Astrocyte (in vitro differentiated cells and primary cell): Measurements from ENCODE around the gene COX8A. TPM values are rescaled to one million over a fixed set of nuclear protein-coding genes. Genes with fewer than 3 reads are reported as not detected.

ENCODE experiments used
- DNase-seq: peaks from one replicate; pipeline ENCODE4 v3.0.0-alpha.2; 2010; ENCODE audit warnings: low read depth
- FAIRE-seq: peaks from 2 replicates; lab custom pipeline; 2011; peaks lifted over from hg19 to GRCh38; lab: Jason Lieb, UNC
- H2AFZ ChIP-seq: 2 replicates; pipeline ENCODE4 v1.6.0; 2012; ENCODE audit warnings: low read depth, low read length, inconsistent platforms
- H3K27ac ChIP-seq: 2 replicates; pipeline ENCODE4 v1.5.1; 2011; ENCODE audit warnings: low read depth, low read length, inconsistent platforms
- H3K27me3 ChIP-seq: 2 replicates; pipeline ENCODE4 v1.6.0; 2011; ENCODE audit warnings: low read length, inconsistent platforms; ENCODE audit not compliant: insufficient read depth
- H3K36me3 ChIP-seq: 2 replicates; pipeline ENCODE4 v1.5.1; 2011; ENCODE audit warnings: low read length, inconsistent platforms; ENCODE audit not compliant: insufficient read depth
- H3K4me1 ChIP-seq: 2 replicates; pipeline ENCODE4 v1.5.1; 2011; ENCODE audit warnings: low read length, inconsistent platforms; ENCODE audit not compliant: insufficient read depth
- H3K4me2 ChIP-seq: 2 replicates; pipeline ENCODE4 v1.6.0; 2012; ENCODE audit warnings: low read length, inconsistent platforms
- H3K4me3 ChIP-seq: 2 replicates; pipeline ENCODE4 v1.5.1; 2011; ENCODE audit warnings: low read depth, mild to moderate bottlenecking, low read length, inconsistent platforms; ENCODE audit not compliant: insufficient read depth
- H3K79me2 ChIP-seq: 2 replicates; pipeline ENCODE4 v1.6.0; 2012; ENCODE audit warnings: mild to moderate bottlenecking, low read length, inconsistent platforms; ENCODE audit not compliant: insufficient read depth
- H3K9ac ChIP-seq: 2 replicates; pipeline ENCODE4 v1.6.0; 2012; ENCODE audit warnings: mild to moderate bottlenecking, low read length, inconsistent platforms
- H3K9me3 ChIP-seq: 2 replicates; pipeline ENCODE4 v1.5.1; 2012; ENCODE audit warnings: low read depth, mild to moderate bottlenecking, low read length, inconsistent platforms; ENCODE audit not compliant: insufficient read depth
- H4K20me1 ChIP-seq: 2 replicates; pipeline ENCODE4 v1.6.0; 2012; ENCODE audit warnings: low read length, inconsistent platforms; ENCODE audit not compliant: insufficient read depth
- H3K27ac Mint-ChIP-seq: one replicate; pipeline ENCODE4 v1.8.0; 2021; ENCODE audit warnings: mild to moderate bottlenecking, mixed read lengths; ENCODE audit not compliant: unreplicated experiment
- H3K27me3 Mint-ChIP-seq: one replicate; pipeline ENCODE4 v1.8.0; 2021; ENCODE audit warnings: low read depth, mixed read lengths; ENCODE audit not compliant: unreplicated experiment
- H3K36me3 Mint-ChIP-seq: one replicate; pipeline ENCODE4 v1.8.0; 2021; ENCODE audit warnings: low read depth, mixed read lengths; ENCODE audit not compliant: unreplicated experiment
- H3K4me1 Mint-ChIP-seq: one replicate; pipeline ENCODE4 v1.8.0; 2021; ENCODE audit warnings: low read depth, mixed read lengths; ENCODE audit not compliant: unreplicated experiment
- H3K4me3 Mint-ChIP-seq: one replicate; pipeline ENCODE4 v1.8.0; 2021; ENCODE audit warnings: mild to moderate bottlenecking, moderate library complexity, mixed read lengths; ENCODE audit not compliant: unreplicated experiment
- H3K9me3 Mint-ChIP-seq: one replicate; pipeline ENCODE4 v1.8.0; 2021; ENCODE audit warnings: mild to moderate bottlenecking, mixed read lengths; ENCODE audit not compliant: unreplicated experiment
- EZH2 ChIP-seq: IDR thresholded peaks from 2 replicates; pipeline ENCODE4 v1.6.1; 2012; ENCODE audit warnings: mild to moderate bottlenecking, low read length, inconsistent platforms; ENCODE audit not compliant: insufficient read depth
- total RNA-seq: library from RNA; stranded (reverse); gene quantifications from 2 replicates; pipeline ENCODE4 v1.2.1, GENCODE V29; 2021
- TF ChIP-seq, protein P1 (sequence below): IDR thresholded peaks from 2 replicates; pipeline ENCODE4 v1.5.1; 2011; ENCODE audit warnings: low read depth, mild to moderate bottlenecking, inconsistent platforms, low read length, moderate library complexity; ENCODE audit not compliant: insufficient read depth

Gene COX8A
- total RNA-seq, 1 donor from 2014 or later: 274 TPM

DNA sequence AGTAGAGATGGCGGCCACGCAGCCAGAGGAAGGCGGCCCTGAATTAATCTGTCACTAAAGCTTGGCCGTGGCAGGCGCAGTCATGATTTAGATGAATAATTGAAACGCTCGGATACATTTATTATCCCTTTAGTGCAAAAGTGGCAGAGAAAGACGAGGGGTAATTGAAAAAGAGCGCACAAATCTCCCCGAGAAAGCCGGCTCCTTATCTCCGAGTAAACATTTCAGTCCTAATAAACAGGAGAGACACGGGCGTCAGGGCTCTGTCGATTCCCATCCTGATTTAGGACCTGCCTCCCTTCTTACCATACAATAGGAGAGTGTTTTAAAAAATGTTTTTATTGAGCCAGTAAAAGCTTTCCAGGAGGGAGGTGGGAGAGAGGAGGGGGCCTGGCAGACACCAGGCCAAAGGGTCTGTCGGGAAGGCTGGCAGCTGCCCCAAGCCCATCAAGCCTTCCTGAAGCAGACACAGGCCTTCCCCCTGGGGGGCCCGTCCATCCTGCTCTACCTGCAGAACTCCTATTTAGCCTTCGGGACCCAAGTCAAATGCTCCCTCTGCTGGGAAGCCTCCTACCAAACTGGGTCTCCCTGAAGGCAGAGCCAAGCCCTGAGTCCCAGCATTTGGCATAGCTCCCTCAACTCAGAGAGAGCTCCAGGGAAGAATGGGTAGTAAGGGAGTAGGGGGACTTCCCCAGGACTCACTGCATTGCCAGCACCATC, 34.7 kb downstream of the COX8A start:
- Histone ChIP-seq H3K4me1 (peaks cover 13% of the 10 kb centered on the region), H3K27me3 (no peaks in the 10 kb centered on the region), H4K20me1 (peaks cover 6% of the 10 kb centered on the region), H3K4me3 (no peak overlapping the region), H3K79me2 (no peaks in the 10 kb centered on the region), H3K4me2 (no peak overlapping the region), H3K9ac (no peak overlapping the region), H3K27ac (no peak overlapping the region), H3K9me3 (no peaks in the 10 kb centered on the region), H2AFZ (no peak overlapping the region), H3K36me3 (no peaks in the 10 kb centered on the region)
- peaks cover 54% of the 10 kb centered on the region for H3K27me3 Mint-ChIP-seq
- DNase-seq: no peak
- no peak for FAIRE-seq
- H3K4me1 Mint-ChIP-seq: peaks cover 5% of the 10 kb centered on the region
- peaks cover 3% of the 10 kb centered on the region for H3K36me3 Mint-ChIP-seq
- no peak overlapping the region for H3K4me3 Mint-ChIP-seq
- TF ChIP-seq, protein P1, sequence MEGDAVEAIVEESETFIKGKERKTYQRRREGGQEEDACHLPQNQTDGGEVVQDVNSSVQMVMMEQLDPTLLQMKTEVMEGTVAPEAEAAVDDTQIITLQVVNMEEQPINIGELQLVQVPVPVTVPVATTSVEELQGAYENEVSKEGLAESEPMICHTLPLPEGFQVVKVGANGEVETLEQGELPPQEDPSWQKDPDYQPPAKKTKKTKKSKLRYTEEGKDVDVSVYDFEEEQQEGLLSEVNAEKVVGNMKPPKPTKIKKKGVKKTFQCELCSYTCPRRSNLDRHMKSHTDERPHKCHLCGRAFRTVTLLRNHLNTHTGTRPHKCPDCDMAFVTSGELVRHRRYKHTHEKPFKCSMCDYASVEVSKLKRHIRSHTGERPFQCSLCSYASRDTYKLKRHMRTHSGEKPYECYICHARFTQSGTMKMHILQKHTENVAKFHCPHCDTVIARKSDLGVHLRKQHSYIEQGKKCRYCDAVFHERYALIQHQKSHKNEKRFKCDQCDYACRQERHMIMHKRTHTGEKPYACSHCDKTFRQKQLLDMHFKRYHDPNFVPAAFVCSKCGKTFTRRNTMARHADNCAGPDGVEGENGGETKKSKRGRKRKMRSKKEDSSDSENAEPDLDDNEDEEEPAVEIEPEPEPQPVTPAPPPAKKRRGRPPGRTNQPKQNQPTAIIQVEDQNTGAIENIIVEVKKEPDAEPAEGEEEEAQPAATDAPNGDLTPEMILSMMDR: no peak
- TF ChIP-seq EZH2: no peak
- peaks cover 2% of the 10 kb centered on the region for H3K9me3 Mint-ChIP-seq
- H3K27ac Mint-ChIP-seq: no peak overlapping the region

DNA sequence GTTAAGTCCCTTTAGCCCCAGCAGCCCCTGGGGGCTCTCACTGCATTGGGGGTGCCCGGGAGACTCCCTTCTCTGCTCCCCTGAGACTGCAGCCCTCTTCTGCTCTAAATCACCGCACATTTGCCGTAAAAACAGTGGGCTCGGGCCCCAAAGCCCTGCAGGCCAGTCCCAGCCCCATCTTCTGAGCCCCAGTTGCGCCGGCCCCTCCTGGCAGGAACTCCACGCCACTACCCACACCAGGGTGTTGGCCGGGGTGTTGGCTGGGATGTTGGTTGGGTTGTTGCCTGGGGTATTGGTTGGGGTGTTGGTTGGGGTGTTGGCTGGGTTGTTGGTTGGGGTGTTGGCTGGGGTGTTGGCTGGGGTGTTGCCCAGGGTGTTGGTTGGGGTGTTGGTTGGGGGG, 35.3 kb downstream of the COX8A start:
- Mint-ChIP-seq H3K9me3 (peaks cover 2% of the 10 kb centered on the region), H3K4me3 (no peak overlapping the region), H3K4me1 (peaks cover 5% of the 10 kb centered on the region), H3K27me3 (peaks cover 54% of the 10 kb centered on the region), H3K36me3 (peaks cover 3% of the 10 kb centered on the region), H3K27ac (no peak overlapping the region)
- peaks cover under 1% of the 10 kb centered on the region for H3K27me3 ChIP-seq
- no peaks in the 10 kb centered on the region for H3K79me2 ChIP-seq
- peaks cover under 1% of the 10 kb centered on the region for H4K20me1 ChIP-seq
- H3K36me3 ChIP-seq: no peaks in the 10 kb centered on the region
- H3K9me3 ChIP-seq: no peaks in the 10 kb centered on the region
- H3K4me2 ChIP-seq: no peak overlapping the region
- H3K27ac ChIP-seq: no peak overlapping the region
- H3K4me3 ChIP-seq: no peak overlapping the region
- H2AFZ ChIP-seq: no peak overlapping the region
- no peak for TF ChIP-seq EZH2
- TF ChIP-seq, protein P1: no peak
- FAIRE-seq (no peak), DNase-seq (no peak)
- peaks cover 13% of the 10 kb centered on the region for H3K4me1 ChIP-seq
- no peak overlapping the region for H3K9ac ChIP-seq

DNA sequence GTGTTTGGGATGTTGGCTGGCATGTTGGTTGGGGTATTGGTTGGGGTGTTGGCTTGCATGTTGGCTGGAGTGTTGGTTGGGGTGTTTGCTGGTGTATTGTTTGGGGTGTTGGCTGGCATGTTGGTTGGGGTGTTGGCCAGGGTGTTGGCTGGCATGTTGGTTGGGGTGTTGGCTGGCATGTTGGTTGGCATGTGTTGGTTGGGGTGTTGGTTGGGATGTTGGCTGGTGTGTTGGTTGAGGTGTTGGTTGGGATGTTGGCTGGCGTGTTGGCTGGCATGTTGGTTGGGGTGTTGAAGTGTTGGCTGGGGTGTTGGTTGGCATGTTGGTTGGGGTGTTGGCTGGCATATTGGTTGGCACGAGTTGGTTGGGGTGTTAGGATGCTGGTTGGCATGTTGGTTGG, 36.4 kb downstream of the COX8A start:
- peaks cover 2% of the 10 kb centered on the region for H3K27me3 ChIP-seq
- Mint-ChIP-seq H3K9me3 (peaks cover 2% of the 10 kb centered on the region), H3K4me3 (no peak overlapping the region), H3K27ac (no peak overlapping the region), H3K27me3 (peaks cover 53% of the 10 kb centered on the region), H3K36me3 (peaks cover 3% of the 10 kb centered on the region), H3K4me1 (peaks cover 5% of the 10 kb centered on the region)
- no peaks in the 10 kb centered on the region for H3K36me3 ChIP-seq
- H3K4me3 ChIP-seq: no peak overlapping the region
- H4K20me1 ChIP-seq: peaks cover 8% of the 10 kb centered on the region
- no peak overlapping the region for H2AFZ ChIP-seq
- H3K27ac ChIP-seq: no peak overlapping the region
- no peaks in the 10 kb centered on the region for H3K9me3 ChIP-seq
- H3K79me2 ChIP-seq: no peaks in the 10 kb centered on the region
- H3K4me2 ChIP-seq: no peak overlapping the region
- TF ChIP-seq, protein P1: no peak
- DNase-seq (no peak), FAIRE-seq (no peak)
- peaks cover 13% of the 10 kb centered on the region for H3K4me1 ChIP-seq
- H3K9ac ChIP-seq: no peak overlapping the region
